ENCODE results near the gene MED14. TPM values are rescaled to one million over a fixed set of nuclear protein-coding genes. Genes with fewer than 3 reads are reported as not detected.

The MED14 gene
- total RNA-seq, 1 donor from 2014 or later, result 53.0 TPM

GRCh38 chrX:40778861-40779575 is 43.7 kb upstream of the MED14 start:
- no peaks in the 10 kb centered on the region for H3K27me3 Mint-ChIP-seq (ENCODE audit: unreplicated experiment)
- H3K4me3 Mint-ChIP-seq (ENCODE audit: unreplicated experiment), result no peak overlapping the region
- H3K27ac Mint-ChIP-seq (ENCODE audit: unreplicated experiment), result peak overlapping the region; percentile 6
- no peak for DNase-seq (ENCODE audit: extremely low spot score, unreplicated experiment)
- H3K9me3 Mint-ChIP-seq (ENCODE audit: unreplicated experiment), result peaks cover 3% of the 10 kb centered on the region
- peaks cover under 1% of the 10 kb centered on the region for H3K36me3 Mint-ChIP-seq (ENCODE audit: unreplicated experiment)
- peaks cover 43% of the 10 kb centered on the region for H3K4me1 Mint-ChIP-seq (ENCODE audit: unreplicated experiment)
- TF ChIP-seq CTCF (IDR thresholded peaks at IDR 0.05), result no peak

GRCh38 chrX:40773809-40774208 is 38.5 kb upstream of the MED14 start:
- Mint-ChIP-seq H3K27ac (ENCODE audit: unreplicated experiment) (peak overlapping the region; percentile 76), H3K9me3 (ENCODE audit: unreplicated experiment) (no peaks in the 10 kb centered on the region), H3K27me3 (ENCODE audit: unreplicated experiment) (no peaks in the 10 kb centered on the region), H3K4me1 (ENCODE audit: unreplicated experiment) (peaks cover 36% of the 10 kb centered on the region), H3K36me3 (ENCODE audit: unreplicated experiment) (no peaks in the 10 kb centered on the region), H3K4me3 (ENCODE audit: unreplicated experiment) (no peak overlapping the region)
- TF ChIP-seq CTCF (IDR thresholded peaks at IDR 0.05), result no peak
- DNase-seq (ENCODE audit: extremely low spot score, unreplicated experiment), result no peak

GRCh38 chrX:40773188-40773587 is 37.8 kb upstream of the MED14 start:
- Mint-ChIP-seq H3K36me3 (ENCODE audit: unreplicated experiment) (no peaks in the 10 kb centered on the region), H3K9me3 (ENCODE audit: unreplicated experiment) (no peaks in the 10 kb centered on the region), H3K4me1 (ENCODE audit: unreplicated experiment) (peaks cover 32% of the 10 kb centered on the region), H3K4me3 (ENCODE audit: unreplicated experiment) (no peak overlapping the region), H3K27ac (ENCODE audit: unreplicated experiment) (peak overlapping the region; percentile 76), H3K27me3 (ENCODE audit: unreplicated experiment) (no peaks in the 10 kb centered on the region)
- no peak for DNase-seq (ENCODE audit: extremely low spot score, unreplicated experiment)
- no peak for TF ChIP-seq CTCF (IDR thresholded peaks at IDR 0.05)

- TF ChIP-seq CTCF (IDR thresholded peaks at IDR 0.05), result no peak
- no peak overlapping the region for H3K27ac Mint-ChIP-seq (ENCODE audit: unreplicated experiment)
- H3K36me3 Mint-ChIP-seq (ENCODE audit: unreplicated experiment), result no peaks in the 10 kb centered on the region
- peaks cover 28% of the 10 kb centered on the region for H3K4me1 Mint-ChIP-seq (ENCODE audit: unreplicated experiment)
- H3K4me3 Mint-ChIP-seq (ENCODE audit: unreplicated experiment), result no peak overlapping the region
- no peak for DNase-seq (ENCODE audit: extremely low spot score, unreplicated experiment)
- no peaks in the 10 kb centered on the region for H3K27me3 Mint-ChIP-seq (ENCODE audit: unreplicated experiment)
- no peaks in the 10 kb centered on the region for H3K9me3 Mint-ChIP-seq (ENCODE audit: unreplicated experiment)
Measured at GRCh38 chrX:40772290-40772689, 36.9 kb upstream of the MED14 start.

GRCh38 chrX:40761762-40762161 is 26.4 kb upstream of the MED14 start:
- no peaks in the 10 kb centered on the region for H3K27me3 Mint-ChIP-seq (ENCODE audit: unreplicated experiment)
- H3K4me1 Mint-ChIP-seq (ENCODE audit: unreplicated experiment), result no peaks in the 10 kb centered on the region
- no peak for DNase-seq (ENCODE audit: extremely low spot score, unreplicated experiment)
- no peak for TF ChIP-seq CTCF (IDR thresholded peaks at IDR 0.05)
- no peaks in the 10 kb centered on the region for H3K36me3 Mint-ChIP-seq (ENCODE audit: unreplicated experiment)
- H3K9me3 Mint-ChIP-seq (ENCODE audit: unreplicated experiment), result peaks cover 10% of the 10 kb centered on the region
- no peak overlapping the region for H3K4me3 Mint-ChIP-seq (ENCODE audit: unreplicated experiment)
- H3K27ac Mint-ChIP-seq (ENCODE audit: unreplicated experiment), result no peak overlapping the region
